Mononuclear cell (primary cell): Measurements from ENCODE around the gene DISP3. TPM values are rescaled to one million over a fixed set of nuclear protein-coding genes. Genes with fewer than 3 reads are reported as not detected.

Experiments used
- H3K27me3 ChIP-seq: 2 replicates; pipeline ENCODE4 v1.6.0; 2011; ENCODE audit warnings: low read length, control low read depth; ENCODE audit not compliant: insufficient read depth
- H3K4me1 ChIP-seq: 2 replicates; pipeline ENCODE4 v1.5.1; 2011; ENCODE audit warnings: mild to moderate bottlenecking, low read length, control low read depth; ENCODE audit not compliant: insufficient read depth
- H3K4me3 ChIP-seq: 2 replicates; pipeline ENCODE4 v1.5.1; 2011; ENCODE audit warnings: mild to moderate bottlenecking, low read length, moderate library complexity
- H3K9me3 ChIP-seq: 2 replicates; pipeline ENCODE4 v1.5.1; 2011; ENCODE audit warnings: low read depth, mild to moderate bottlenecking, control low read depth, low read length
- total RNA-seq: library from RNA; depleted of rRNA; stranded (reverse); fragments of >200 nt; gene quantifications from one replicate; pipeline ENCODE4 v1.2.3, GENCODE V29; 2012

Gene DISP3
- total RNA-seq, 1 donor, result 0.21 TPM

- Histone ChIP-seq H3K4me3 (no peak overlapping the region), H3K9me3 (no peaks in the 10 kb centered on the region), H3K27me3 (no peaks in the 10 kb centered on the region), H3K4me1 (no peaks in the 10 kb centered on the region)
Observed at GRCh38 chr1:11449100-11449403, 29.9 kb upstream of the DISP3 start.

GRCh38 chr1:11450310-11450709, 28.6 kb upstream of the DISP3 start:
- H3K4me3 ChIP-seq, result no peak overlapping the region
- no peaks in the 10 kb centered on the region for H3K27me3 ChIP-seq
- H3K9me3 ChIP-seq, result no peaks in the 10 kb centered on the region
- H3K4me1 ChIP-seq, result no peaks in the 10 kb centered on the region

DNA sequence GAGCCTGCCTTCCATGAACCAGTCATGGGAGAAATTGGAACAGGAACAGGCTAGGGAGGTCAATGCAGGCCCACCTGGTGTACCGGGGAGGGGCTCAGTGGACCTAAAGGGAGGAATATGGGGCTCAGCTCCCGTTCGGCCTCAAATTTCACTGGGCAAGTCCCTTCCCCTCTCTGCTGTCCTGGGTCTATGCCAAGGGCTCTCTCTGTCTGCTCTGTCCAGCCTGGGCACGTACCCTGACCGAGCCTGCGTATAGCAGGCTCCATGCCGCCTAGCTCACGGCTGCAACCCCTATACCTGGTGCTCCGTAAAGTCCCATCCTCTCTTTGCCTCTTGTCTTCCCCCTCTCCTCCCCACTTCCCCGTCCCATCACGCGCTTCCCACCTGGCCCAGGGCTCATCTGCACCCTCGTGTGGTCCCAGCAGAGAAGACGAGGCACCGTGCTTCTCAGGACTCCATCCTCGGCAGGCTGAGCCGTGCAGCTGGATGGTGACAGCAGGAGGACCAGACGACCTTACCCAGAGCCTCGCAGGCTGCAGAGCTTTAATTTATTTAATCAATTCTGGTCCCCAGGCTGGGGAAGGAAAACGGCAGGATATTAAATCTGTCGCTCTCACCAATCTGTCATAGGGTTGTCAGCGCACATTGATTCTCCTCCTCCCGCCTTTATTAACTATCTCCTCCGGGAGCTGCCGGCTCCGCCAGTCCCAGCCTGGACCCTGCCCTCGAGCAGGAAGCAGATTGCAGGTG, 25.0 kb upstream of the DISP3 start:
- no peaks in the 10 kb centered on the region for H3K4me1 ChIP-seq
- no peaks in the 10 kb centered on the region for H3K9me3 ChIP-seq
- no peak overlapping the region for H3K4me3 ChIP-seq
- H3K27me3 ChIP-seq, result no peaks in the 10 kb centered on the region

- H3K9me3 ChIP-seq, result no peaks in the 10 kb centered on the region
- no peak overlapping the region for H3K4me3 ChIP-seq
- no peaks in the 10 kb centered on the region for H3K4me1 ChIP-seq
- no peaks in the 10 kb centered on the region for H3K27me3 ChIP-seq
Observed at GRCh38 chr1:11455967-11456570, 22.9 kb upstream of the DISP3 start.

- Histone ChIP-seq H3K4me3 (no peak overlapping the region), H3K9me3 (no peaks in the 10 kb centered on the region), H3K27me3 (no peaks in the 10 kb centered on the region), H3K4me1 (no peaks in the 10 kb centered on the region)
Observed at GRCh38 chr1:11456965-11457364, 22.0 kb upstream of the DISP3 start.

DNA sequence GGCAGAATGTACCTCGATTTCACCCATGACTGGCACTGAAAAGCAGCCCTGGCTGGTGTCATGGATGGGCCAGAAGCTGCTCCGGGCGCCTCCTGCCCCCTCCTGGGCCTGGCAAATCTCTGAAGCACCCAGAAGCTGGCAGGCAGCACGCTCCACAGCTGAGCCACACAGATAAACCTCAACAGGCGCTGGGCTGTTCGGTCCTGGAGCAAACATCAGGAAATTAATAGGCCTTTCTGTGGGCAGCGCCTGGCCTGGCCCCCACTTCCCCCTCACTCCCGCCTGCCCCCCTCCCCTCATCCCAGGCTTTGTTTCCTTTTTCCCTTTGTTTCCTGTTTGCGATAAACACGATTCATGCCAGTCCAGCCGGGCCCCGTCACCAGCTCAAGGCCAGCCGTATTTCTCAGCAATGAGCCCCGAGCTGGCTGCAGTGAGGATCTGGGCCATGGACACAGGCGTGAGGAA, 20.1 kb upstream of the DISP3 start:
- Histone ChIP-seq H3K27me3 (no peaks in the 10 kb centered on the region), H3K4me1 (no peaks in the 10 kb centered on the region), H3K4me3 (no peak overlapping the region), H3K9me3 (no peaks in the 10 kb centered on the region)

DNA sequence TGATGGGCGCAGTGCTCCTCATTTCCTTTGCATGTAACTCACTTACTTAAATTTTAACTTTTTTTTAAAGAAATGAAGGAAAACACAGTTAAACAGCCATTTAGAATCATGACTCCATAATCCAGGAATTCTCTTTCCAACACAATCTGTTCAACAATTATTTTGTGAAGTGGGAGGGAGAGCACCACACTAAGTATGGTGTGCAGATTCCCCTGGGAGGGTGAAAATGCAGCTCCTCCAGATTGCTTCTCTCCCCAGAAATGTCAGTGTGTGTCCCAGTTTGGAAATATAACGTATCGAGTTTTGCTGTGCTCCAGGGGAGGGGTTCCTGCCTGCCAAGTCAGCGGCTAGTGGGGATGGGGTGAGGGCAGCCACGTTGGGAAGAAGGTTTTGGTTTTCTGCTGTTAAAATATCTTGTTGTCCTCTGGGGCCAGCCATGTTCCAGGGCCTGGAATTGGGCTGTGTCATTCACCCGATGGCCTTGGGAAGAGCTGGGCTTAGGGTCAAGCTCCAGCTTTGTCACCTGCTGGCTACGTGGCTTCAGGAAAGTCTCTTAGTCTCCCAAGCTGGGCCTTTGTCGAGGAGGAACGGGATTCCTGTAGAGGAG, 17.3 kb upstream of the DISP3 start:
- H3K9me3 ChIP-seq, result no peaks in the 10 kb centered on the region
- H3K4me1 ChIP-seq, result no peaks in the 10 kb centered on the region
- no peaks in the 10 kb centered on the region for H3K27me3 ChIP-seq
- H3K4me3 ChIP-seq, result no peak overlapping the region

GRCh38 chr1:11462224-11462923, 16.6 kb upstream of the DISP3 start:
- no peaks in the 10 kb centered on the region for H3K4me1 ChIP-seq
- no peaks in the 10 kb centered on the region for H3K27me3 ChIP-seq
- no peak overlapping the region for H3K4me3 ChIP-seq
- no peaks in the 10 kb centered on the region for H3K9me3 ChIP-seq

GRCh38 chr1:11463177-11463576, 15.8 kb upstream of the DISP3 start:
- H3K27me3 ChIP-seq, result no peaks in the 10 kb centered on the region
- H3K9me3 ChIP-seq, result no peaks in the 10 kb centered on the region

GRCh38 chr1:11465307-11465706, 13.6 kb upstream of the DISP3 start:
- H3K9me3 ChIP-seq, result no peaks in the 10 kb centered on the region
- no peaks in the 10 kb centered on the region for H3K27me3 ChIP-seq
- H3K4me1 ChIP-seq, result no peaks in the 10 kb centered on the region
- H3K4me3 ChIP-seq, result no peak overlapping the region

More at GRCh38 chr1:11463177-11463576, 15.8 kb upstream of the DISP3 start:
- Histone ChIP-seq H3K4me1 (no peaks in the 10 kb centered on the region), H3K4me3 (no peak overlapping the region)

GRCh38 chr1:11466416-11466815, 12.5 kb upstream of the DISP3 start:
- H3K27me3 ChIP-seq, result no peaks in the 10 kb centered on the region
- H3K4me3 ChIP-seq, result no peak overlapping the region
- no peaks in the 10 kb centered on the region for H3K4me1 ChIP-seq
- H3K9me3 ChIP-seq, result no peaks in the 10 kb centered on the region

DNA sequence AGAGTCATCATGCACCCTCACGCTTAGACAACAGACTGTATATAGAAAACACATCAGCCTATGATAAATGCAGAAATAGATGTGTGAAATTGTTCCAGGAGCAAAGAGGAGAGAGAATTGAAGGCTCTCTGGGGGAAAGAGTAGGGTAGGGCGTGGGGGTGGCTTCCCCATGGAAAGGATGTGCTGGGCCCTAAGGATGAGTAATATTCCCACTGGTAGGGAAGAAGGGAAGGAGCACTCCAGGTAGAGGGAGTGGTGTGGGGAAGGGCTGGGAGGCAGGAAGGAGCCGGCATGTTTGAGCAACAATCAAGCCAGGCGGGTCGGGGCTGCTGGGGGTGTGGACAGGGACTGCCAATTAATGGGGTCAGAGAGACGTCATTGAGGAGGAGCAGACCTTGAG, 10.1 kb upstream of the DISP3 start:
- Histone ChIP-seq H3K4me1 (no peaks in the 10 kb centered on the region), H3K9me3 (no peaks in the 10 kb centered on the region), H3K4me3 (no peak overlapping the region), H3K27me3 (no peaks in the 10 kb centered on the region)

- H3K9me3 ChIP-seq, result no peaks in the 10 kb centered on the region
- no peak overlapping the region for H3K4me3 ChIP-seq
- no peaks in the 10 kb centered on the region for H3K27me3 ChIP-seq
- no peaks in the 10 kb centered on the region for H3K4me1 ChIP-seq
Observed at GRCh38 chr1:11470912-11471311, 8.0 kb upstream of the DISP3 start.

DNA sequence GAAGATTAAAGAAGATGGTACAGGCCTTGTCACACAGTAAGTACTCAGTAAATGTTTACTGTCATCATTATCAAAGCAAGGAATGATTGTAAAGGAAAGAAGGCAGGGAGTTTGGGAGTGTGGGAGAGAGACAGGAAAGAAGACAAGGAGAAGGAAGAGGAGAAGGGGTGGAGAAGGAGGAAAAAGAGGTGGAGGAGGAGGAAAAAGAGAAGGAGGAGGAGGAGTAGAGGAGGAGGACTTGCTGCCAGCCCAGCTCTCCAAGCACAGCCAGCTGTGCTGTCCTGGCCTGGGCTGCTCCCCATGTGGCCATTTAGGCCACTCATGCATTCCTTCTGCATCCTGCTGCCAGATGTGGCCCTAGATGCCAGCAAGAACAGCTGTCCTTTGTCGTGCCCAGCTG, 7.5 kb upstream of the DISP3 start:
- no peaks in the 10 kb centered on the region for H3K27me3 ChIP-seq
- no peak overlapping the region for H3K4me3 ChIP-seq
- H3K4me1 ChIP-seq, result no peaks in the 10 kb centered on the region
- no peaks in the 10 kb centered on the region for H3K9me3 ChIP-seq

GRCh38 chr1:11472284-11472683, 6.7 kb upstream of the DISP3 start:
- Histone ChIP-seq H3K27me3 (no peaks in the 10 kb centered on the region), H3K4me3 (no peak overlapping the region), H3K9me3 (no peaks in the 10 kb centered on the region), H3K4me1 (no peaks in the 10 kb centered on the region)
